GM18519 (cell line): ENCODE data around the gene GP1BA.

Experiments used
- ATAC-seq: cut with Tn5 transposase; IDR thresholded peaks from one replicate; pipeline ENCODE4 v1.9.1; 2021; ENCODE audit warnings: mild to moderate bottlenecking, moderate library complexity; ENCODE audit not compliant: unreplicated experiment, low FRiP score

GP1BA gene

DNA sequence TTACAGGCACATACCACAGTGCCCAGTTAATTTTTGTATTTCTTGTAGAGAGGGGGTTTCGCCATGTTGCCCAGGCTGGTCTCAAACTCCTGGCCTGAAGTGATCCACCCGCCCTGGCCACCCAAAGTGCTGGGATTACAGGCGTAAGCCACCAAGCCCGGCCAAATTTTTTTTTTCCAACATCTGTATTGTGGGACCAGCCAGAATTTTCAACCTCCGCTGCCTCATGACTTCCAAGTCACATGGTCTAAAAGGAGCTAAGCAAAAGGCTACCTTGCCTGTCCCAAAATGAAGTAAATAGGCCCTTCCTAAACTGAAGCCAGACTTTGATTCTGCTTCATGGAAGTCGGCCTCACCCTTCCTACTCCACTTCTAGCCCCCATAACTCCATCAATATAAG, 39.7 kb downstream of the GP1BA start:
- ATAC-seq, result no peak

DNA sequence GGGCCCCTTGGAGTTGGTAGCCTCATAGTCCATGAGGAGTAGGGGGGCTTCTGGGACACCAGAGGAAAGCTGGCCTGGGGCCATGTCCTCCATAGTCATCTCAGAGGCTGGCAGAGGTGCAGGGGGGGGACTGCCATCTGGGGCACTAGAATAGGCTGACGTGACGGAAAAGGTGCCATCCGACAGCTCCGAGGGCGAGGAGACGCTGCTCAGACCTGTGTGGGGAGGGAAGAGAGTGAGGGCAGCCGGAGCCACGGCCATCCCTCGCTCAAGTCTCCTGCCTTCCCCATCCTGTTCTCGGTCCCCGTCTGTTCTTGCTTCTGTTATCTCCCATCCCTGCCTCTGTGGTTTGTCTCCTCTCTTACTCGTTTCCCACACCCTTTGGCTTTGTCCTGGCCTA, 40.2 kb downstream of the GP1BA start:
- no peak for ATAC-seq

DNA sequence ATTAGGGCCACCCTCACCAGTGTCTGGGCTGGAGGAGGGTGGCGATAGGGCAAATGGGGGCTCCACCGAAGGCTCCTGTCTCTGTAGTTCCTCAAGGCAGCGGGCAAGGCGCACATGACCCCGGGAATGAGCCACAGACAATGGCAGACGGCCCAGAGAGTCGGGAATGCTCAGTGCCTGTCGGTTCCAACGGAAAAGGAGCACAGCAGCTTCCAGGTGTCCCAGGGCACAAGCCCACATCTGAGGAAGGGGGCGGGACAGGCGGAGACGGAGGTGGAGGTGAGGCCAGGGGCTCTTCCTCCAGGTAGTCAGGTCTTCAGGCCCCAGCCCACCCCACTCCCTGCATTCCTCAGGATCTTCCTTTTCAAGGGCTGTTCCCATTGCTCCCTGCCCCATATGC, 40.7 kb downstream of the GP1BA start:
- ATAC-seq, result no peak

DNA sequence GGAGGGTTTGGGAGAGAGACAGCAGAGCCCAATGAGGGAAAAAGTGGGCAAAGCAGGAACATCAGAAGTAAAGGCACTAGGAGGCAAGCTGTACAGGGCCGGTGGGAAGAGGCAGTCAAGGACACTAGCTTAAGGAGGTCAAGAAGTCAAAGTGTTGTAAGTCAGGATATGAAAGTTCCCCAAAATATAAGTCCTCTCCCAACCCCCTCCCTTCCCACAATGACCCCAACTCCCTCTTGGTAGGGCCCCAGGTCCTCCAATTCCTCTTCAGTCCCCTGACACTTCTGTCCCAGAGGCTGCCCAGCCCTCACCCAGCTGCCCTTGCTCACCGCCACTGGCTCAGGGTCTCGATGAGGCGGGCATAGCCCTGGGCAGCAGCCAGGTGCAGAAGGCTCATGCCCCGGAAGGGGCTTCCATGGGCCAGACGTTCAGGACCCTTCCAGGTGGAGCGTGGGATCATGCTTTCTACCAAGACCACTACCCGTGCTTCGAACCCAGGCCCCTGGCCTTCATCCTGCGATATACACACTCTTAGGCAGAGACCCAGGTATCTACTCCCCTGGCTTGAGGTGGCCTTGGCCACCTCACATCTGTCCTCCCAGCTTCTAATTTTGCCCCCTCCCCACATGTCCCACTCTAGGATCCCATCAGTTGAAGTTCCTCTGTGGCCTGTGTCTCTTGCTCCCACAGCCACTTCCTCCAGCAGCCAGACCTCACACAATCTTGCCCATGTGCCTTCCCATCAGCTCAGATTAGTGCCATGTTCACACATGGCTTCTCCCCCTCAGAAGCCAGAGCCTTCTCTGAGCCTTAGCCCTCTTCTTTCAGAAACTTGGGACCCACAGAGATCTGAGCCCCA, 41.4 kb downstream of the GP1BA start:
- no peak for ATAC-seq

DNA sequence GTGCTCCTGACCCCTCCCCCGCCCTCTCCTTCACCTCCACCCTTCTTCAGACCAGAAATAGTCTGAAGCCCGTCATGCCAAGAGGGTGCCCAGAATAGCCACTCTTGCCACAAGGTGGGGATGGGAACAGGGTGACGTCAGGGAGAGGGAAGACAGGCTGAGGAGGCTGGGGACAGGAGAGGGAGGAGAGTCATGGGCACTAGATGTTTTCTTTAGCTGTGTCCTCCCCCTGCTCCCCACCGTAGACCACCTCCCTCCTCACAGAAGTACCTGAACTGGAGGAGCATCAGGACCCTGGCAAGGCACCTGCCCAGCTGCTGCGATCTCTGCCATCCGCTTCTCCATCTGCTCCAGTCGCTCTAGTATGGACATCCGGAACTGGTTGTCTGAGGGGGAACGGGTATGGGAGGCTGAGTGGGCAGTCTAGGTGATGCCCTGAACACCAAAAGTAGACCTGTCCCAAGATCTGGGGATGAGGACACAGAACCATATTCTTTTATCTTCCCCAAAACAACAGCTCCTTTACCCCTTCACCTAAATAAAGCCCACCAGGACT, 42.1 kb downstream of the GP1BA start:
- ATAC-seq, result no peak

DNA sequence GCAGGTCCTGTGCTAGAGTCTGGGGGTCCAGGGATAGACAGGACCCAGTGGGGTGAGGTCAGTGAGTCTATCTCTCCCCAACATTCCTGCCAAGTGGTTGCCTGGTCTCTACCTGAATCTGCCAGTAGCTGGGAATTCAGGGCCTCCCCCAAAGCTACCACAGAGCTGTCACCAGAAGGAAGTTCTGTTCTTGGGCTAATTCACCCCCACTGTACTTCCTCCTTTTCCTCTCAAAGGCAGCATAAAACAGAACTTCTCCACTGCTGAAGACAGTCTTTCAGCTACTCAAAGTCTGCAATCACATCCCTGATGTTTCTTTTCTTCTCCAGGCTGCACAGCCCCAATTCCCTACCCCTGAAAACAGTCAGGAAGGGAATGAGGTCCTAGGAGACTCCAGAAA, 46.6 kb downstream of the GP1BA start:
- ATAC-seq, result no peak

DNA sequence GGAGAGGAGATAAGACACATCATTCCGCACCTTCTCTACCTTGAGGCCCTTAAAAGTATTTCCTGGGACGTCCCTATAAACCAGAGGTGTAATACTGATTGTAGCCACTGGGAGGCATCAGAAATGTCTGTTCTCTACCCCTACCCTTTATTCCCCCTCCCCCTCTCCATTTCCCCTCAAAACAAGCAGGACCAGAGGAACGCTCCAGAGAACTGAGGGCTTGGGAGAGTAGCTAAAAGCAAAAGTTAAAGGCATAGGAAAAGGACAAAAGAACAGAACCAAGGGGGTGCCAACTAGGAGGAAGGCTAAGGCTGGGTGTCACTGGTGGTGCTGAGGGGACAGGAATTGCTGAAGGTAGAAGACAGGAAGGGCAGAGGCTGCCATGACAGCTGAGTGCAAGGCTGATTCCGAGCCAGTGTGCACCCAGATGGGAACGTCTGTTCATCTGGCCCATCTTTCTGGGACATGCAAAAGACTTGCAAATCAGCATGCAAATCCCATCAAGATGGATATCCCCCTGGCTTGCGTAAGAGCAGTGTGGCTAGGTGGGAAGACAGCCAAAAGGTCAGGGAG, 48.7 kb downstream of the GP1BA start:
- no peak for ATAC-seq

DNA sequence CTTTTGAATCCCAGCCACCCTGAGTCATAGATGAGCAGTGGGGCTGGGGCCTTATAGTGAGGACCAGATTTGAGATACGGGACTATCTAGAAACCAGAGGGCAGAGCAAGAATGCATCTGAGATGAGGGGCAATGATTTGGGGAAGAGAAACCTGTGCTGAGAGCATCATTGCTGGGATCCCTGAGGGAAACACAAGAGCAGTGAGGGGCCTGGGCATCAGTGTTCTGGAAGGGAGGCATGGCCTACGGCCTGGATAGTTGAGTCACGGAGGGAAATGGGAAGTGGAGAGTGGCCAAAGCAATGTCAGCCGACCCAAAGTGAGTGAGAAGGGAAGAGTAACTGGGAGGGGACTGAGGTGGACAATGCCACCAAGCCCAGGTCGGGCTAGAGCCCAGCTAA, 50.2 kb downstream of the GP1BA start:
- no peak for ATAC-seq
